Nephron progenitor cell (in vitro differentiated cells): ENCODE results near the gene PCP4L1.
"Not testable (repeated sequence)": the region's sequence is repeated elsewhere in the genome, so short reads cannot be mapped to it uniquely, and the experiment has no call there.

Experiments
- DNase-seq: peaks from one replicate; pipeline ENCODE4 v3.0.0; 2021
- H3K27ac Mint-ChIP-seq: 2 replicates; pipeline ENCODE4 v1.8.0; 2021; ENCODE audit warnings: mild to moderate bottlenecking, moderate library complexity, mixed read lengths
- H3K27me3 Mint-ChIP-seq: 2 replicates; pipeline ENCODE4 v1.8.0; 2021; ENCODE audit warnings: mild to moderate bottlenecking, low read depth, mixed read lengths; ENCODE audit not compliant: poor library complexity
- H3K36me3 Mint-ChIP-seq: 2 replicates; pipeline ENCODE4 v1.8.0; 2021; ENCODE audit warnings: low read depth, mixed read lengths
- H3K4me1 Mint-ChIP-seq: 2 replicates; pipeline ENCODE4 v1.8.0; 2021; ENCODE audit warnings: mixed read lengths
- H3K4me3 Mint-ChIP-seq: 2 replicates; pipeline ENCODE4 v1.8.0; 2021; ENCODE audit warnings: mild to moderate bottlenecking, moderate library complexity, mixed read lengths
- H3K9me3 Mint-ChIP-seq: 2 replicates; pipeline ENCODE4 v1.8.0; 2021; ENCODE audit warnings: mild to moderate bottlenecking, moderate library complexity, mixed read lengths
- TF ChIP-seq, protein P1 (sequence below): fragments of 200-600 bp; sonication (generic); IDR thresholded peaks from 2 replicates; pipeline ENCODE4 v1.5.0; 2021; ENCODE audit warnings: antibody characterized with exemption

PCP4L1 gene

DNA sequence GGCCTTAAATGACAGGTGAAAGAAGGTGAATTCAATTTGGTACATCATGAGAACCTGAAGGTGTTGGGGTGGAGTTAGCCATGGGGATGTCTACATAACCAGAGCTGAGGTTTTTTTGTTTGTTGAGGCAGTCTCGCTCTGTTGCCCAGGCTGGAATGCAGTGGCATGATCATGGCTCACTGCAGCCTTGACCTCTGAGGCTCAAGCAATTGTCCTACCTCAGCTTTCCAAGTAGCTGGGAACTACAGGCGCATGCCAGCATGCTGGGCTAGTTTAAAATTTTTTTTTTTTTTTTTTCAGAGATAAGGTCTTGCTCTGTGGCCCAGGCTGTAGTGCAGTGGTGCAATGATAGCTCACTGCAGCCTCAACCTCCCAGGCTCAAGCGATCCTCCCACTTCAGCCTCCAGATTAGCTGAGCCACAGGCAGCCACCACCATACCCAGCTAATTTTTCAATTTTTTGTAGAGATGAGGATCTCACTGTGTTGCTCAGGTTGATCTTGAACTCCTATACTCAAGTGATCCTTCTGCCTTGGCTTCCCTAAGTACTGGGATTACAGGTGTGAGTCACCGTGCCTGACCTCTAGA, 53.1 kb downstream of the PCP4L1 start:
- TF ChIP-seq, protein P1, sequence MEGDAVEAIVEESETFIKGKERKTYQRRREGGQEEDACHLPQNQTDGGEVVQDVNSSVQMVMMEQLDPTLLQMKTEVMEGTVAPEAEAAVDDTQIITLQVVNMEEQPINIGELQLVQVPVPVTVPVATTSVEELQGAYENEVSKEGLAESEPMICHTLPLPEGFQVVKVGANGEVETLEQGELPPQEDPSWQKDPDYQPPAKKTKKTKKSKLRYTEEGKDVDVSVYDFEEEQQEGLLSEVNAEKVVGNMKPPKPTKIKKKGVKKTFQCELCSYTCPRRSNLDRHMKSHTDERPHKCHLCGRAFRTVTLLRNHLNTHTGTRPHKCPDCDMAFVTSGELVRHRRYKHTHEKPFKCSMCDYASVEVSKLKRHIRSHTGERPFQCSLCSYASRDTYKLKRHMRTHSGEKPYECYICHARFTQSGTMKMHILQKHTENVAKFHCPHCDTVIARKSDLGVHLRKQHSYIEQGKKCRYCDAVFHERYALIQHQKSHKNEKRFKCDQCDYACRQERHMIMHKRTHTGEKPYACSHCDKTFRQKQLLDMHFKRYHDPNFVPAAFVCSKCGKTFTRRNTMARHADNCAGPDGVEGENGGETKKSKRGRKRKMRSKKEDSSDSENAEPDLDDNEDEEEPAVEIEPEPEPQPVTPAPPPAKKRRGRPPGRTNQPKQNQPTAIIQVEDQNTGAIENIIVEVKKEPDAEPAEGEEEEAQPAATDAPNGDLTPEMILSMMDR = no peak
- peaks cover 38% of the 10 kb centered on the region for H3K4me1 Mint-ChIP-seq
- H3K9me3 Mint-ChIP-seq = no peaks in the 10 kb centered on the region
- DNase-seq = no peak
- no peaks in the 10 kb centered on the region for H3K36me3 Mint-ChIP-seq
- H3K27me3 Mint-ChIP-seq = peaks cover 27% of the 10 kb centered on the region
- no peak overlapping the region for H3K4me3 Mint-ChIP-seq
- no peak overlapping the region for H3K27ac Mint-ChIP-seq

DNA sequence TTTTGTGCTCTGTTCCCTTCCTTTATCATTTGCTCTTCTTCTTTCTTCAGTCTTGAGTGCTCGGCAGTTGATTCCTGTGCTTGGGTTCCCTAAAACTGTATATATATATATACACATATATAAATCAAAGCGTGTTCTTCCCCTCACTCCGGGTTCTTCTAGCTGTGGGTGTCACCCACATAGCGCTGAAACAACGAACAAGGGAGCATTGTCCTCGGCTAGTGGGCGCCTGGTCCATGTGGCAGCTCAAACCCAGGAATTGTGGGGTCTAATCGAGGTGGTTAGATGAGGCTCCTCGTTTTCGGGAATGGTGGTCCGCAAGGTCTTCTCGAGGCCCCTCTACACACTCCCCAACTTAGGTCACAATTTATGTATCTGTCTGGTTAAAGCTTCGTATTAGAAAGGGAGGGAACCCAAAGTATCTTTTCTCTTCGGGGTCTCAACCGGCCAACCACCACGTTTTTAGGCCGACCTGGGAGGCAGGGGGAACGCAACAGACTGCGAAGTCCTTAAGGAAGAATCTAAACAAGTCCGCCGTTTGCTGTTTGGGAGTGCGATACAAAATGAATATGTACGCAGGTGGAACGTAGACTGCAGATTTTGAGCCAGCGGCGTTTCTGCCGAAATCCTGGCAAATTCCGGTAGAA, 55.1 kb downstream of the PCP4L1 start:
- Mint-ChIP-seq H3K36me3 (peaks cover 4% of the 10 kb centered on the region), H3K27ac (peak overlapping the region; percentile 99), H3K4me3 (peak overlapping the region; percentile 100), H3K27me3 (peaks cover 21% of the 10 kb centered on the region), H3K9me3 (no peaks in the 10 kb centered on the region), H3K4me1 (peaks cover 38% of the 10 kb centered on the region)
- DNase-seq = no peak
- TF ChIP-seq, protein P1 = no peak

DNA sequence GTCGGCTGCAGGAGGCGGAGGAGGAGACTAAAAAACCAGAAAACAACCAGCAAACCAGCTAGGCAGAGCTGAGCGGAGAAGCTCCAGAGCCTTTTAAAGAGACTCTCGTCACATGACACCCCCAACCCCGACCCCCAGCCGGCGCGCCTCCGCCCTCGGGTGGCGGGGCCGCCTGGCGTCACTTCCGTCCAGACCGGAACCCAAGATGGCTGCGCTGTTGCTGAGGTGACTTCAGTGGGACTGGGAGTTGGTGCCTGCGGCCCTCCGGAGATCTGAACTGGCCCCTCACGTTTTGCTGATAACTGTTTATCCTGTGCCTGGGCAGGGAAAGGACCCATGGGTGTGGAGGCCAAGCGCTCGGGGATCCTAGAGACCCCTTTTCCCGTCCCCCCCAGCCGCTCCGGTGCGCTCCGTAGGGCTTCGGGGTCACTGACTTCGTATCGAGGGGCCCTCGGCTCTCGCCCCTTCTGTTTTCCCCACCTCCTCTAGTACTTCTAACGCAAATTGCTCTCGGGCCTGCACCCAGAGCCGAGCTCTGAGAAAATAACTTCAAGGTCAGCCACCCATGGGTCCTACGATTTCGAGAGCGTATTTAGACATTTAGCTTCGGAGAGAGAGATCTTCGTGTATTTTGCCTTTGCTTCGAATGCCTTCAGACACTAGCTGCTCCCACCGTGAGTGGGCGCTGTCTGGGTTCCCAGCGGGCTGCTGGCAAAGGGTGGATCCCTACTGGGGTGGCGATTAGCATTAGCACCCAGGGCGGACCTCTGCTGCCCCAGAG, 55.8 kb downstream of the PCP4L1 start, which contains the start of gene SDHC:
TSS of gene SDHC (plus strand) at position 181 of the 781 bp plus-strand sequence. CDS start at position 206, 25 bp downstream.
- no peaks in the 10 kb centered on the region for H3K9me3 Mint-ChIP-seq
- TF ChIP-seq, protein P1 = peak; percentile 43
- H3K36me3 Mint-ChIP-seq = peaks cover 4% of the 10 kb centered on the region
- DNase-seq = peak; percentile 89
- peaks cover 16% of the 10 kb centered on the region for H3K27me3 Mint-ChIP-seq
- peak within 1 kb of the TSS; percentile 100 for H3K4me3 Mint-ChIP-seq
- peaks cover 38% of the 10 kb centered on the region for H3K4me1 Mint-ChIP-seq
- peak within 1 kb of the TSS; percentile 99 for H3K27ac Mint-ChIP-seq

DNA sequence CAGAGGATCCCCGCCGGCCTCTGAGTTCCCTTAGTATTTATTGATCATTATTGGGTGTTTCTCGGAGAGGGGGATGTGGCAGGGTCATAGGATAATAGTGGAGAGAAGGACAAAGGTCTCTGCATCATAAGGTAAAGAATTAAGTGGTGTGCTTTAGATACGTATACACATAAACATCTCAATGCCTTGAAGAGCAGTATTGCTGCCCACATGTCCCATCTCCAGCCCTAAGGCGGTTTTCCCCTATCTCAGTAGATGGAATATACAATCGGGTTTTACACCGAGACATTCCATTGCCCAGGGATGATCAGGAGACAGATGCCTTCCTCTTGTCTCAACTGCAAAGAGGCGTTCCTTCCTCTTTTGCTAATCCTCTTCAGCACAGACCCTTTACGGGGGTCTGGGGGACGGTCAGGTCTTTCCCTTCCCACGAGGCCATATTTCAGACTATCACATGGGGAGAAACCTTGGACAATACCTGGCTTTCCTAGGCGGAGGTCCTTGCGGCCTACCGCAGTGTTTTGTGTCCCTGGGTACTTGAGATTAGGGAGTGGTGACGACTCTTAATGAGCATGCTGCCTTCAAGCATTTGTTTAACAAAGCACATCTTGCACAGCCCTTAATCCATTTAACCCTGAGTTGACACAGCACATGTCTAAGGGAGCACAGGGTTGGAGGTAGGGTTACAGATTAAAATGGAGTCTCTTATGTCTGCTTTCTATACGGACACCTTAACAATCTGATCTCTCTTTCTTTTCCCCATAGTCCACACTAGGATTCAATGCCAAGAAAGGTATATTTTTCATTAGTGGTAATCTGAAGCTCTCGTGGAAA, 57.5 kb downstream of the PCP4L1 start:
- not testable (repeated sequence) for H3K36me3 Mint-ChIP-seq, H3K27me3 Mint-ChIP-seq, DNase-seq, H3K9me3 Mint-ChIP-seq
- Mint-ChIP-seq H3K27ac (peak overlapping the region; percentile 36), H3K4me3 (peak overlapping the region; percentile 100), H3K4me1 (peaks cover 32% of the 10 kb centered on the region)

DNA sequence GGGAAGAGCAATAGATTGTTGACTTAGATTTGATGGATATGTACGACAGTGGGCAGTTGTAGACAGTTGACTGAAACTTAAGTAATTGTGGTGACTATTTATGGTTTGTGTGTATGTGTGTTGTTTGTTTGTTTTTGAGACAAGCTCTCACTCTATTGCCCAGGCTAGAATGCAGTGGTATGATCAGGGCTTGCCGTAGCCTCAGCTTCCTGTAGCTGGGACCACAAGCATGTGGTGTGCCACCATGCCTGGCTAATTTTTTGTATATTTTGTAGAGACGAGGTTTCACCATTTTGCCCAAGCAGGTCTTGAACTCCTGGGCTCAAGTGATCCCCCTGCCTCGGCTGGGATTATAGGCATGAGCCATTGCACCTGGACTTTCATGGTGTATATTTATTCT, 65.5 kb downstream of the PCP4L1 start:
- Mint-ChIP-seq H3K9me3 (no peaks in the 10 kb centered on the region), H3K27me3 (no peaks in the 10 kb centered on the region), H3K36me3 (peaks cover 39% of the 10 kb centered on the region), H3K4me1 (no peaks in the 10 kb centered on the region), H3K4me3 (no peak overlapping the region), H3K27ac (no peak overlapping the region)
- no peak for DNase-seq
- TF ChIP-seq, protein P1 = no peak

DNA sequence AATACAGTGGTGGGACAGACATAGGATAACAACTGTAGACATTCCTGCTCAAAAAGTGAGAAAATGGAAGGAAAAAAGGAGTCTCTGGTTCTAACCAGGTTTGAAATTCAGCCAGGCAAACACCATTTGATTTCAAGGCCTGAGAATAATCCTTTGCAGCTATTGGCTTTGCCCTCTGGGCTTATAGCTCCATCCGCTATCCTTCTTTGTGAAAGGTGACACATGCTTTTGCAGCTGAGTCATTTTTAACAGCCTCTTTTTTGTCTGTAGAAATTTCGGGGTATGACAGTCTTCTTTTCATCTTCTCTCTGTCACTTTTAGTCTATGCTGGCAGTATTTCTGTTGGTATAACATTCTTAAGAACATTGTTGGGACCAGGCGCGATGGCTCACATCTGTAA, 71.8 kb downstream of the PCP4L1 start:
- TF ChIP-seq, protein P1 = no peak
- H3K9me3 Mint-ChIP-seq = no peaks in the 10 kb centered on the region
- H3K4me1 Mint-ChIP-seq = no peaks in the 10 kb centered on the region
- peaks cover 3% of the 10 kb centered on the region for H3K27me3 Mint-ChIP-seq
- H3K36me3 Mint-ChIP-seq = peaks cover 71% of the 10 kb centered on the region
- H3K4me3 Mint-ChIP-seq = no peak overlapping the region
- no peak for DNase-seq
- H3K27ac Mint-ChIP-seq = no peak overlapping the region
